Fibroblast of lung (primary cell): ENCODE measurements around the gene STEAP2. TPM values are rescaled to one million over a fixed set of nuclear protein-coding genes. Genes with fewer than 3 reads are reported as not detected.

Experiments
- DNase-seq, 2 donors: peaks; one replicate each; pipeline versions ENCODE4 v3.0.0 to v3.0.0-alpha.2; 2010; ENCODE audit warnings: low read depth in 2 of 2
- H2AFZ ChIP-seq: 2 replicates; pipeline ENCODE4 v1.5.1; 2012; ENCODE audit warnings: low read length, control low read depth, inconsistent platforms
- H3K27ac ChIP-seq: 2 replicates; pipeline ENCODE4 v1.5.1; 2011; ENCODE audit warnings: low read length, control low read depth; ENCODE audit not compliant: insufficient read depth
- H3K27me3 ChIP-seq: 2 replicates; pipeline ENCODE4 v1.5.1; 2011; ENCODE audit warnings: mild to moderate bottlenecking, low read length; ENCODE audit not compliant: control insufficient read depth, insufficient read depth
- H3K36me3 ChIP-seq: 2 replicates; pipeline ENCODE4 v1.5.1; 2011; ENCODE audit warnings: low read length; ENCODE audit not compliant: control insufficient read depth, insufficient read depth
- H3K4me1 ChIP-seq: 2 replicates; pipeline ENCODE4 v1.5.1; 2011; ENCODE audit warnings: low read length; ENCODE audit not compliant: control insufficient read depth, insufficient read depth; ENCODE audit errors: extremely low read depth
- H3K4me2 ChIP-seq: 2 replicates; pipeline ENCODE4 v1.5.1; 2011; ENCODE audit warnings: low read length, control low read depth; ENCODE audit not compliant: insufficient read depth; ENCODE audit errors: extremely low read depth
- H3K4me3 ChIP-seq, 4 experiments: fragments of 200-600 bp in 1 of 4; sonication (generic) in 1 of 4; replicated peaks in 1 of 4; 2 replicates each; pipeline ENCODE4 v1.5.1; 2011 to 2016; ENCODE audit warnings: low read length in 4 of 4, low read depth in 3 of 4, mild to moderate bottlenecking in 3 of 4, control low read depth in 2 of 4, inconsistent platforms in 1 of 4, mixed read lengths in 1 of 4; ENCODE audit not compliant: insufficient read depth in 1 of 4; ENCODE audit errors: control extremely low read depth in 1 of 4
- H3K79me2 ChIP-seq: 2 replicates; pipeline ENCODE4 v1.5.1; 2012; ENCODE audit warnings: mild to moderate bottlenecking, low read length, inconsistent platforms; ENCODE audit not compliant: control insufficient read depth, insufficient read depth
- H3K9ac ChIP-seq: 2 replicates; pipeline ENCODE4 v1.5.1; 2011; ENCODE audit warnings: mild to moderate bottlenecking, low read length, control low read depth; ENCODE audit not compliant: insufficient read depth
- H3K9me3 ChIP-seq: 2 replicates; pipeline ENCODE4 v1.5.1; 2012; ENCODE audit warnings: low read depth, low read length; ENCODE audit not compliant: control insufficient read depth, insufficient read depth
- H4K20me1 ChIP-seq: 2 replicates; pipeline ENCODE4 v1.5.1; 2011; ENCODE audit warnings: low read length; ENCODE audit not compliant: control insufficient read depth, insufficient read depth; ENCODE audit errors: extremely low read depth
- EZH2 ChIP-seq: IDR thresholded peaks from 2 replicates; pipeline ENCODE4 v1.5.1; 2012; ENCODE audit warnings: low read length, control low read depth, mild to moderate bottlenecking; ENCODE audit errors: missing control alignments
- polyA plus RNA-seq, 2 donors: library from polyadenylated mRNA; depleted of rRNA in 1 of 2; stranded (reverse) in 1 of 2; unstranded in 1 of 2; fragments of >200 nt; gene quantifications; 2 replicates each; pipeline ENCODE4 v1.2.1, GENCODE V29; 2011 to 2012; ENCODE audit warnings: missing spikeins in 1 of 2
- total RNA-seq: library from RNA; depleted of rRNA; stranded (reverse); fragments of >200 nt; gene quantifications from 2 replicates; pipeline ENCODE4 v1.2.1, GENCODE V29; 2014
- TF ChIP-seq, protein P1 (sequence below), 2 donors: IDR thresholded peaks in 1 of 2; conservative IDR thresholded peaks in 1 of 2; 1 replicate in 1 of 2; 2 replicates in 1 of 2; pipeline ENCODE4 v1.5.1; 2011 to 2012; ENCODE audit warnings: low read length in 2 of 2, control low read depth in 1 of 2, inconsistent platforms in 1 of 2, low read depth in 1 of 2, mild to moderate bottlenecking in 1 of 2

STEAP2 gene
- total and polyA plus RNA-seq, 2 donors (not counting 1 experiment from before 2014, with no cell fraction given) = 16.5 to 26.3 TPM

DNA sequence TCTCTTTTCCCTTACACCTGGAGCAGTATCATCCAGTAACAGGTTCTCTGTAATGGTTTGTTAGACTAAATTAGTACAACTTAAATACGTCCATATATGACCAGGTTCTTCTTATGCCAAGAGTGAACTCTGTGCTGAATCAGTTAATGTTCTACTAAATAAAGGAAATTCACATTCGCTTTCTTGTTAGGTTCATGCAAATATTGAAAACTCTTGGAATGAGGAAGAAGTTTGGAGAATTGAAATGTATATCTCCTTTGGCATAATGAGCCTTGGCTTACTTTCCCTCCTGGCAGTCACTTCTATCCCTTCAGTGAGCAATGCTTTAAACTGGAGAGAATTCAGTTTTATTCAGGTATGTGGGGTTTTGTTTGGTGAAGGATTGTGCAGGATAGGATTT, 18.1 kb downstream of the STEAP2 start:
- TF ChIP-seq, protein P1, sequence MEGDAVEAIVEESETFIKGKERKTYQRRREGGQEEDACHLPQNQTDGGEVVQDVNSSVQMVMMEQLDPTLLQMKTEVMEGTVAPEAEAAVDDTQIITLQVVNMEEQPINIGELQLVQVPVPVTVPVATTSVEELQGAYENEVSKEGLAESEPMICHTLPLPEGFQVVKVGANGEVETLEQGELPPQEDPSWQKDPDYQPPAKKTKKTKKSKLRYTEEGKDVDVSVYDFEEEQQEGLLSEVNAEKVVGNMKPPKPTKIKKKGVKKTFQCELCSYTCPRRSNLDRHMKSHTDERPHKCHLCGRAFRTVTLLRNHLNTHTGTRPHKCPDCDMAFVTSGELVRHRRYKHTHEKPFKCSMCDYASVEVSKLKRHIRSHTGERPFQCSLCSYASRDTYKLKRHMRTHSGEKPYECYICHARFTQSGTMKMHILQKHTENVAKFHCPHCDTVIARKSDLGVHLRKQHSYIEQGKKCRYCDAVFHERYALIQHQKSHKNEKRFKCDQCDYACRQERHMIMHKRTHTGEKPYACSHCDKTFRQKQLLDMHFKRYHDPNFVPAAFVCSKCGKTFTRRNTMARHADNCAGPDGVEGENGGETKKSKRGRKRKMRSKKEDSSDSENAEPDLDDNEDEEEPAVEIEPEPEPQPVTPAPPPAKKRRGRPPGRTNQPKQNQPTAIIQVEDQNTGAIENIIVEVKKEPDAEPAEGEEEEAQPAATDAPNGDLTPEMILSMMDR (conservative IDR thresholded peaks at IDR 0.05 in 1 of 2, IDR thresholded peaks at IDR 0.05 in 1 of 2; ENCODE audit: low read depth in 1 of 2, low read length in 2 of 2) = no peak
- no peak for TF ChIP-seq EZH2
- no peak overlapping the region for H3K4me2 ChIP-seq
- H3K79me2 ChIP-seq = no peaks in the 10 kb centered on the region
- H3K27ac ChIP-seq = no peak overlapping the region
- H4K20me1 ChIP-seq = no peaks in the 10 kb centered on the region
- no peak overlapping the region for H3K9ac ChIP-seq
- no peak overlapping the region for H2AFZ ChIP-seq
- H3K4me3 ChIP-seq = no peak overlapping the region
- no peaks in the 10 kb centered on the region for H3K27me3 ChIP-seq
- no peaks in the 10 kb centered on the region for H3K36me3 ChIP-seq
- H3K4me1 ChIP-seq = no peaks in the 10 kb centered on the region
- no peak for DNase-seq
- H3K9me3 ChIP-seq = no peaks in the 10 kb centered on the region

DNA sequence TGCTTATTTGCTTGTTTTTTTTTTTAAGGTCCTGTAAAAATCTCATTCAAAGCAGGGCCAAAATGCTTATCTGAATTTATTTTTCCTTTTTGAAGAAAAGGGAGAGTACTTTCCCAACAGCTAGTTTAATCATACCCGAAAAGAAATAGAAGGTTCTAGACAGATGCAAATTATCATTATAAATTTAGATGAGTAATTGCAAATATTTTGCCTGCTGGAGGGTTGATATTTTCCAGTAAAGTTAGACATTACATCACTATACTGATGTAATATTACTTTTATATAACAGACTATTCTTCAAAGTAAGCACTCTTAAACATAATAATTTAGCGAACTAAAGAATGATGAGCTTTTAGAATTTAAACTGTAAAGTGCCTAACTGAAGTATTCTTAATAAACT, 19.3 kb downstream of the STEAP2 start:
- Histone ChIP-seq H3K4me3 (no peak overlapping the region), H3K27ac (no peak overlapping the region)
- no peak for TF ChIP-seq EZH2
- TF ChIP-seq, protein P1 (conservative IDR thresholded peaks at IDR 0.05 in 1 of 2, IDR thresholded peaks at IDR 0.05 in 1 of 2; ENCODE audit: low read depth in 1 of 2, low read length in 2 of 2) = no peak

DNA sequence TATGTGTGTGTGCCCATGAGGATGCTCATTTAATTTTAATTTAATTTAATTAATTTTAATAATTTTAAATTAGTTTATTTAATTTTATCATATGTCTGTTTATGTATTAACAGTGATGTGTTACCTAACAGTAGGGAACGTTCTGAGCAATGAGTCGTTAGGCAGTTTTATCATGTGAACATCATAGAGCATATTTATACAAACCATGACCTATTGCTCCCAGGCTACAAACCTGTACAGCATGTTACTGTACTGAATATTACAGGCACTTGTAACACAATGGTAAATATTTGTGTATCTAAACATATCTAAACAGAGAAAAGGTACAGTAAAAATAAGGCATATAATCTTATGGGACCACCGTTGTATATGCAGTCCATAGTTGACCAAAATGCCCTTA, 19.8 kb downstream of the STEAP2 start:
- no peak overlapping the region for H2AFZ ChIP-seq
- H3K36me3 ChIP-seq = no peaks in the 10 kb centered on the region
- no peaks in the 10 kb centered on the region for H3K9me3 ChIP-seq
- no peak overlapping the region for H3K4me3 ChIP-seq
- H3K9ac ChIP-seq = no peak overlapping the region
- no peaks in the 10 kb centered on the region for H3K4me1 ChIP-seq
- no peak overlapping the region for H3K27ac ChIP-seq
- no peak for TF ChIP-seq EZH2
- TF ChIP-seq, protein P1 (conservative IDR thresholded peaks at IDR 0.05 in 1 of 2, IDR thresholded peaks at IDR 0.05 in 1 of 2; ENCODE audit: low read depth in 1 of 2, low read length in 2 of 2) = no peak
- no peak overlapping the region for H3K4me2 ChIP-seq
- H4K20me1 ChIP-seq = no peaks in the 10 kb centered on the region
- no peaks in the 10 kb centered on the region for H3K79me2 ChIP-seq
- no peaks in the 10 kb centered on the region for H3K27me3 ChIP-seq
- DNase-seq = no peak

More for the DNA sequence above, 19.3 kb downstream of the STEAP2 start:
- Histone ChIP-seq H3K36me3 (no peaks in the 10 kb centered on the region), H4K20me1 (no peaks in the 10 kb centered on the region), H2AFZ (no peak overlapping the region), H3K27me3 (no peaks in the 10 kb centered on the region), H3K79me2 (no peaks in the 10 kb centered on the region), H3K9me3 (no peaks in the 10 kb centered on the region), H3K4me1 (no peaks in the 10 kb centered on the region), H3K9ac (no peak overlapping the region), H3K4me2 (no peak overlapping the region)
- no peak for DNase-seq
